ENCODE data around the gene B3GNT5.

DNA sequence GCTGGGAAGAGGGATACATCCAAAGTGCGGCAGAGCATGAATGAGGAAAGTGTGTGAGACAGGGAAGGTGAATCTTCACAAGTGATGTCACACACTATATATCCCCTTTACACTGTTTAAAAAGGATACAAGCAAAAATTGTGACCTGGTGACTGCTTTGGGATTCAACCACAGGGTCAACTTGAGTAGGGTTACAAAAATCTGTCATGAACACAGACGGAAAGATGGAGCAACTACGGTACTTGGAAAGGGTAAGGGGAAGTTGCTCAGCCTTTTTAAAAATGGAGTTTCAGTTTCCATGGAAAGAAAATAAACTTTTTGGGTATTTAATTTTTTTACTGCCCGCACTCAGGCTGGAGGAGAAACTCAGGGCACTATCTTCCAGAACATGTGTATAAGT lies 60.3 kb downstream of the B3GNT5 start:
- TF ChIP-seq EZH2 (IDR thresholded peaks at IDR 0.05; ENCODE audit: borderline replicate concordance, low read depth, low read length, severe bottlenecking) (no peak), JUN (IDR thresholded peaks at IDR 0.05; ENCODE audit: borderline replicate concordance, insufficient read depth, insufficient read length, low read depth) (no peak), POLR2AphosphoS5 (IDR thresholded peaks at IDR 0.05; ENCODE audit: insufficient read depth, low read depth, low read length) (no peak), POLR2A (IDR thresholded peaks at IDR 0.05; ENCODE audit: low read depth, low read length) (no peak), FOS (IDR thresholded peaks at IDR 0.05; ENCODE audit: borderline replicate concordance, insufficient read depth, low read length) (no peak), GATA2 (IDR thresholded peaks at IDR 0.05; ENCODE audit: insufficient read depth, insufficient read length, low read depth, low read length) (no peak), MYC (IDR thresholded peaks at IDR 0.05; ENCODE audit: low read depth, low read length) (no peak)
- TF ChIP-seq, protein P1, sequence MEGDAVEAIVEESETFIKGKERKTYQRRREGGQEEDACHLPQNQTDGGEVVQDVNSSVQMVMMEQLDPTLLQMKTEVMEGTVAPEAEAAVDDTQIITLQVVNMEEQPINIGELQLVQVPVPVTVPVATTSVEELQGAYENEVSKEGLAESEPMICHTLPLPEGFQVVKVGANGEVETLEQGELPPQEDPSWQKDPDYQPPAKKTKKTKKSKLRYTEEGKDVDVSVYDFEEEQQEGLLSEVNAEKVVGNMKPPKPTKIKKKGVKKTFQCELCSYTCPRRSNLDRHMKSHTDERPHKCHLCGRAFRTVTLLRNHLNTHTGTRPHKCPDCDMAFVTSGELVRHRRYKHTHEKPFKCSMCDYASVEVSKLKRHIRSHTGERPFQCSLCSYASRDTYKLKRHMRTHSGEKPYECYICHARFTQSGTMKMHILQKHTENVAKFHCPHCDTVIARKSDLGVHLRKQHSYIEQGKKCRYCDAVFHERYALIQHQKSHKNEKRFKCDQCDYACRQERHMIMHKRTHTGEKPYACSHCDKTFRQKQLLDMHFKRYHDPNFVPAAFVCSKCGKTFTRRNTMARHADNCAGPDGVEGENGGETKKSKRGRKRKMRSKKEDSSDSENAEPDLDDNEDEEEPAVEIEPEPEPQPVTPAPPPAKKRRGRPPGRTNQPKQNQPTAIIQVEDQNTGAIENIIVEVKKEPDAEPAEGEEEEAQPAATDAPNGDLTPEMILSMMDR (IDR thresholded peaks at IDR 0.05; ENCODE audit: extremely low read depth in 1 of 2, insufficient read depth in 1 of 2, low read depth in 1 of 2, low read length in 2 of 2) = no peak
- TF ChIP-seq, protein P2, sequence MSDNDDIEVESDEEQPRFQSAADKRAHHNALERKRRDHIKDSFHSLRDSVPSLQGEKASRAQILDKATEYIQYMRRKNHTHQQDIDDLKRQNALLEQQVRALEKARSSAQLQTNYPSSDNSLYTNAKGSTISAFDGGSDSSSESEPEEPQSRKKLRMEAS (IDR thresholded peaks at IDR 0.05; ENCODE audit: insufficient read depth, insufficient read length) = no peak
